SIG-M5 treated with dmso at 0.1 percent for 504 hours (cell line): Measurements from ENCODE around the gene IL21R.

Experiments used
- DNase-seq: peaks from one replicate; lab custom pipeline; 2025; ENCODE audit not compliant: unreplicated experiment; lab: John Stamatoyannopoulos, UW

Gene IL21R

GRCh38 chr16:27483624-27484023, 81.7 kb downstream of the IL21R start:
- no peak for DNase-seq

GRCh38 chr16:27485126-27485525, 83.2 kb downstream of the IL21R start:
- no peak for DNase-seq

GRCh38 chr16:27485811-27486210, 83.8 kb downstream of the IL21R start:
- no peak for DNase-seq

GRCh38 chr16:27486344-27486743, 84.4 kb downstream of the IL21R start:
- DNase-seq: no peak

- DNase-seq: no peak
These were observed 84.8 kb downstream of the IL21R start for GRCh38 chr16:27486760-27487159.

- no peak for DNase-seq
These were observed 87.4 kb downstream of the IL21R start for GRCh38 chr16:27489421-27489820.

GRCh38 chr16:27489906-27490305, 87.9 kb downstream of the IL21R start:
- DNase-seq: no peak

GRCh38 chr16:27491894-27492587, 90.1 kb downstream of the IL21R start:
- no peak for DNase-seq

GRCh38 chr16:27492588-27492979, 90.6 kb downstream of the IL21R start:
- no peak for DNase-seq

GRCh38 chr16:27495191-27495590, 93.2 kb downstream of the IL21R start:
- no peak for DNase-seq

GRCh38 chr16:27498031-27498825, 96.3 kb downstream of the IL21R start:
- DNase-seq: no peak

GRCh38 chr16:27498916-27499658, 97.1 kb downstream of the IL21R start:
- no peak for DNase-seq

- DNase-seq: no peak
These were observed 97.7 kb downstream of the IL21R start for GRCh38 chr16:27499659-27500055.

- DNase-seq: no peak
These were observed 98.8 kb downstream of the IL21R start for GRCh38 chr16:27500801-27501200.
